CD14-positive monocyte (primary cell): ENCODE data around the gene NLRP9. TPM values are rescaled to one million over a fixed set of nuclear protein-coding genes. Genes with fewer than 3 reads are reported as not detected.

Experiments
- DNase-seq, 3 donors: peaks; one replicate each; pipeline ENCODE4 v3.0.0-alpha.2; 2011 to 2022
- H2AFZ ChIP-seq: 2 replicates; pipeline ENCODE4 v1.6.0; 2012; ENCODE audit warnings: mild to moderate bottlenecking, low read depth, low read length, inconsistent platforms; ENCODE audit not compliant: insufficient read depth, poor library complexity, severe bottlenecking
- H3K27ac ChIP-seq, 2 donors: 1 replicate in 1 of 2; 2 replicates in 1 of 2; pipeline ENCODE4 v1.5.1; 2012 to 2013; ENCODE audit warnings: low read length in 2 of 2, control low read depth in 1 of 2, inconsistent platforms in 1 of 2, low read depth in 1 of 2, mild to moderate bottlenecking in 1 of 2
- H3K27me3 ChIP-seq, 2 donors: one replicate each; pipeline versions ENCODE4 v1.6.0 to v1.6.1; 2011 to 2013; ENCODE audit warnings: low read length in 2 of 2; ENCODE audit not compliant: control insufficient read depth in 2 of 2, insufficient read depth in 2 of 2
- H3K36me3 ChIP-seq, 2 donors: replicated peaks in 1 of 2; 1 replicate in 1 of 2; 2 replicates in 1 of 2; pipeline versions ENCODE4 v1.5.1 to v1.6.1; 2012 to 2013; ENCODE audit warnings: low read length in 2 of 2, control low read depth in 1 of 2, inconsistent platforms in 1 of 2, mild to moderate bottlenecking in 1 of 2; ENCODE audit not compliant: insufficient read depth in 2 of 2, control insufficient read depth in 1 of 2
- H3K4me1 ChIP-seq, 2 donors: 1 replicate in 1 of 2; 2 replicates in 1 of 2; pipeline versions ENCODE4 v1.5.1 to v1.6.1; 2012 to 2013; ENCODE audit warnings: low read length in 2 of 2, control low read depth in 1 of 2, inconsistent platforms in 1 of 2, mild to moderate bottlenecking in 1 of 2, moderate library complexity in 1 of 2; ENCODE audit not compliant: insufficient read depth in 2 of 2, control insufficient read depth in 1 of 2
- H3K4me2 ChIP-seq: replicated peaks from 2 replicates; pipeline ENCODE3; 2012; ENCODE audit warnings: low read length, moderate library complexity, mild to moderate bottlenecking; ENCODE audit not compliant: poor library complexity, severe bottlenecking; ENCODE audit errors: extremely low read depth
- H3K4me3 ChIP-seq, 3 experiments: fragments of 200-600 bp in 1 of 3; sonication (generic) in 1 of 3; replicated peaks in 1 of 3; 1 replicate in 2 of 3; 2 replicates in 1 of 3; pipeline ENCODE4 v1.5.1; 2011 to 2013; ENCODE audit warnings: low read length in 3 of 3, mild to moderate bottlenecking in 3 of 3, control low read depth in 2 of 3, low read depth in 2 of 3, inconsistent platforms in 1 of 3, moderate library complexity in 1 of 3
- H3K79me2 ChIP-seq: 2 replicates; pipeline ENCODE4 v1.6.0; 2012; ENCODE audit warnings: mild to moderate bottlenecking, control low read depth, inconsistent platforms, low read length, moderate library complexity; ENCODE audit not compliant: insufficient read depth
- H3K9ac ChIP-seq: 2 replicates; pipeline ENCODE4 v1.6.0; 2017; ENCODE audit warnings: low read length, mild to moderate bottlenecking; ENCODE audit not compliant: insufficient read depth, poor library complexity, severe bottlenecking
- H3K9me3 ChIP-seq, 2 donors: replicated peaks in 1 of 2; 1 replicate in 1 of 2; 2 replicates in 1 of 2; pipeline versions ENCODE4 v1.5.1 to v1.6.1; 2012 to 2013; ENCODE audit warnings: low read length in 2 of 2, control low read depth in 1 of 2; ENCODE audit not compliant: control insufficient read depth in 1 of 2, insufficient read depth in 1 of 2
- H4K20me1 ChIP-seq: 2 replicates; pipeline ENCODE4 v1.6.0; 2012; ENCODE audit warnings: mild to moderate bottlenecking, low read length, control low read depth, moderate library complexity; ENCODE audit not compliant: insufficient read depth
- H3K27ac Mint-ChIP-seq, 7 donors: one replicate each; pipeline ENCODE4 v1.8.0; 2020; ENCODE audit warnings: mild to moderate bottlenecking in 7 of 7, mixed read lengths in 7 of 7, moderate library complexity in 6 of 7, inconsistent platforms in 2 of 7
- H3K27me3 Mint-ChIP-seq, 3 donors: one replicate each; pipeline ENCODE4 v1.8.0; 2021 to 2022; ENCODE audit warnings: low read depth in 3 of 3, mild to moderate bottlenecking in 3 of 3, mixed read lengths in 3 of 3, moderate library complexity in 3 of 3, inconsistent platforms in 1 of 3
- H3K36me3 Mint-ChIP-seq, 2 donors: one replicate each; pipeline ENCODE4 v1.8.0; 2020; ENCODE audit warnings: mixed read lengths in 2 of 2, inconsistent platforms in 1 of 2, mild to moderate bottlenecking in 1 of 2
- H3K4me1 Mint-ChIP-seq: one replicate; pipeline ENCODE4 v1.8.0; 2020; ENCODE audit warnings: mild to moderate bottlenecking, mixed read lengths
- H3K4me3 Mint-ChIP-seq, 2 donors: one replicate each; pipeline ENCODE4 v1.8.0; 2020; ENCODE audit warnings: mild to moderate bottlenecking in 2 of 2, mixed read lengths in 2 of 2, moderate library complexity in 1 of 2
- H3K9me3 Mint-ChIP-seq, 7 donors: one replicate each; pipeline ENCODE4 v1.8.0; 2020 to 2022; ENCODE audit warnings: mixed read lengths in 7 of 7, mild to moderate bottlenecking in 6 of 7, moderate library complexity in 6 of 7, inconsistent platforms in 2 of 7
- CTCF ChIP-seq: fragments of 200-600 bp; IDR thresholded peaks from one replicate; pipeline ENCODE4 v1.8.0; 2022; ENCODE audit warnings: antibody characterized with exemption, mild to moderate bottlenecking
- WGBS: methylation state at CpG from one replicate; pipeline ENCODE4 v1.1.5; 2013; ENCODE audit warnings: missing lambda C conversion rate; ENCODE audit not compliant: insufficient coverage; 5-methylcytosine and 5-hydroxymethylcytosine counted together
- intact Hi-C, 2 donors: fragments of 100-400 bp; cut with micrococcal nuclease; formaldehyde crosslinking; loops; one replicate each; pipeline versions ENCODE4 v1.15.0 to v1.15.1; 2023
- polyA plus RNA-seq, 3 donors: library from polyadenylated mRNA; depleted of rRNA in 1 of 3; unstranded in 2 of 3; stranded (reverse) in 1 of 3; fragments of 300-500 nt in 2 of 3; fragments of >200 nt in 1 of 3; fragmentation: Illumina TruSeq in 2 of 3; gene quantifications; 1 replicate in 2 of 3; 2 replicates in 1 of 3; pipeline ENCODE4 v1.2.3, GENCODE V29; 2012 to 2021

Gene NLRP9
- polyA plus RNA-seq, 3 donors: not detected

GRCh38 chr19:55694241-55694655, 44.0 kb downstream of the NLRP9 start:
- TF ChIP-seq CTCF: no peak
- Histone ChIP-seq H3K27me3 (no peaks in the 10 kb centered on the region), H2AFZ (no peak overlapping the region), H3K9ac (no peak overlapping the region), H4K20me1 (peaks cover 67% of the 10 kb centered on the region), H3K36me3 (peaks cover 80 to 98% of the 10 kb centered on the region in 2 donors), H3K9me3 (no peaks in the 10 kb centered on the region), H3K27ac (no peak overlapping the region), H3K4me2 (no peak overlapping the region), H3K79me2 (no peaks in the 10 kb centered on the region), H3K4me1 (no peaks in the 10 kb centered on the region), H3K4me3 (no peak overlapping the region)
- H3K27ac Mint-ChIP-seq: peak overlapping the region in 1 of 7 donors; percentile 21
- WGBS: 93% methylated on average over 11 of the region's 15 CpGs
- intact Hi-C loops: no loop called here
- H3K36me3 Mint-ChIP-seq: peaks cover 70 to 94% of the 10 kb centered on the region in 2 donors
- H3K9me3 Mint-ChIP-seq: peaks cover 0 to 2% (median 0%) of the 10 kb centered on the region in 7 donors
- no peak for DNase-seq
- H3K27me3 Mint-ChIP-seq: no peaks in the 10 kb centered on the region
- no peak overlapping the region for H3K4me3 Mint-ChIP-seq
- H3K4me1 Mint-ChIP-seq: no peaks in the 10 kb centered on the region

- Mint-ChIP-seq H3K27ac (peak overlapping the region in 4 of 7 donors; percentile 15 to 66 (median 38)), H3K4me3 (peak overlapping the region in 1 of 2 donors; percentile 24), H3K36me3 (peaks cover 69 to 94% of the 10 kb centered on the region in 2 donors), H3K9me3 (no peaks in the 10 kb centered on the region), H3K4me1 (no peaks in the 10 kb centered on the region), H3K27me3 (no peaks in the 10 kb centered on the region)
- H2AFZ ChIP-seq: no peak overlapping the region
- H3K27me3 ChIP-seq: no peaks in the 10 kb centered on the region
- no peak overlapping the region for H3K9ac ChIP-seq
- TF ChIP-seq CTCF: no peak
- H3K4me3 ChIP-seq: no peak overlapping the region
- no peaks in the 10 kb centered on the region for H3K9me3 ChIP-seq
- H3K27ac ChIP-seq: no peak overlapping the region
- intact Hi-C loops: no loop called here
- H3K36me3 ChIP-seq: peaks cover 88 to 99% of the 10 kb centered on the region in 2 donors
- no peaks in the 10 kb centered on the region for H3K4me1 ChIP-seq
- no peaks in the 10 kb centered on the region for H3K79me2 ChIP-seq
- peaks cover 74% of the 10 kb centered on the region for H4K20me1 ChIP-seq
- 98% methylated on average over 16 of the region's 20 CpGs for WGBS
- H3K4me2 ChIP-seq: no peak overlapping the region
- no peak for DNase-seq
These were observed 44.7 kb downstream of the NLRP9 start for GRCh38 chr19:55693336-55693974.
